GM19468 (cell line): ENCODE data around the gene KRTAP4-5.
A peak's percentile ranks its signal among the peaks of the same experiment; 100 is the strongest.
"Not testable (repeated sequence)": the region's sequence is repeated elsewhere in the genome, so short reads cannot be mapped to it uniquely, and the experiment has no call there.

Source experiments
- ATAC-seq: cut with Tn5 transposase; IDR thresholded peaks from one replicate; pipeline ENCODE4 v1.9.1; 2021; ENCODE audit warnings: mild to moderate bottlenecking, moderate library complexity, moderate number of reproducible peaks; ENCODE audit not compliant: unreplicated experiment; ENCODE audit errors: extremely low read depth

The KRTAP4-5 gene

GRCh38 chr17:41149652-41149985 lies at the start of gene KRTAP4-5:
Gene KRTAP4-5 (minus strand): TSS chr17:41149825. CDS start chr17:41149767, 58 bp downstream.
- ATAC-seq: no peak

GRCh38 chr17:41196068-41196467 lies 46.4 kb upstream of the KRTAP4-5 start:
- no peak for ATAC-seq

GRCh38 chr17:41190328-41190727 lies 40.7 kb upstream of the KRTAP4-5 start:
- ATAC-seq: no peak

- not testable (repeated sequence) for ATAC-seq
Observed at GRCh38 chr17:41189837-41190318, 40.3 kb upstream of the KRTAP4-5 start, which contains the start of gene KRTAP9-1. Gene KRTAP9-1 (plus strand): TSS chr17:41189887. CDS start chr17:41189887, 0 bp downstream.

GRCh38 chr17:41186872-41187271 lies 37.2 kb upstream of the KRTAP4-5 start:
- ATAC-seq: no peak

GRCh38 chr17:41185001-41185400 lies 35.4 kb upstream of the KRTAP4-5 start:
- ATAC-seq: no peak

DNA sequence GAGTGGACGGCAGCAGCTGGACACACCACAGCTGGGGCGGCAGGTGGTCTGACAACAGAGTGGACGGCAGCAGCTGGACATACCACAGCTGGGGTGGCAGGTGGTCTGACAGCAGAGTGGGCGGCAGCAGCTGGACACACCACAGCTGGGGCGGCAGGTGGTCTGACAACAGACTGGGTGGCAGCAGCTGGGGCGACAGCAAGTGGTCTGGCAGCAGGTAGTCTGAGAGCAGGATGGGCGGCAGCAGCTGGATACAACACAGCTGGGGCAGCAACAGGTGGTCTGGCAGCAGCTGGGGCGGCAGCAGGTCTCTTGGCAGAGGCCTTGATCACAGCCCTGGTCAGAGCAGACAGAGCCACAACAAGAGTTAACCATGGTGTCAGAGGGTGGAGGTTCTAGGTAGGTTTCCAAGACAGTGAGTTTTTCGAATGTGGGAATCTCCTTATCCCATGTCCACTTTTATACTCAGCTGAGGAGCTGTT lies 34.9 kb upstream of the KRTAP4-5 start, which contains the start of gene KRTAP4-1:
TSS of gene KRTAP4-1 (minus strand) at position 432 of the 482 bp plus-strand sequence. CDS start at position 375, 57 bp downstream.
- ATAC-seq: no peak

GRCh38 chr17:41178843-41179616 lies 29.4 kb upstream of the KRTAP4-5 start:
- ATAC-seq: no peak

DNA sequence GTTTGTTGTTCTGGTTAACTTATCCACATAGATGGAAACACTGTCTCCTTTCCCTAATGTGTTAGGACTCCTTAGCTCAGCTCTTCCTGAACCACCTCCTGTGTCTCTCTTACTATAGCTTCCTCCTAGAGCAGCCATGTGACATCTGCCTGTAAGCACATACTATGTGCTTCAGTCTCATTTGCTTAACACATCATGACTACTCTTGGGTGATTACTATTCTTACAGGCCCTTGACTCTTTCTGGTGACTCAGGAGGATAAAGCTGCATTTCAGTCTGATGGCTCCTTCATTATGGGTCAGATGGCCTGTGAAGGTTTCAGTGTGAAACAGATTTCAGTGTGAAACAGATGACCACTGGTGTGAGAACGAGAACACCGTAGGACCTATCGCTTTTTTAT lies 28.7 kb upstream of the KRTAP4-5 start:
- ATAC-seq: no peak

DNA sequence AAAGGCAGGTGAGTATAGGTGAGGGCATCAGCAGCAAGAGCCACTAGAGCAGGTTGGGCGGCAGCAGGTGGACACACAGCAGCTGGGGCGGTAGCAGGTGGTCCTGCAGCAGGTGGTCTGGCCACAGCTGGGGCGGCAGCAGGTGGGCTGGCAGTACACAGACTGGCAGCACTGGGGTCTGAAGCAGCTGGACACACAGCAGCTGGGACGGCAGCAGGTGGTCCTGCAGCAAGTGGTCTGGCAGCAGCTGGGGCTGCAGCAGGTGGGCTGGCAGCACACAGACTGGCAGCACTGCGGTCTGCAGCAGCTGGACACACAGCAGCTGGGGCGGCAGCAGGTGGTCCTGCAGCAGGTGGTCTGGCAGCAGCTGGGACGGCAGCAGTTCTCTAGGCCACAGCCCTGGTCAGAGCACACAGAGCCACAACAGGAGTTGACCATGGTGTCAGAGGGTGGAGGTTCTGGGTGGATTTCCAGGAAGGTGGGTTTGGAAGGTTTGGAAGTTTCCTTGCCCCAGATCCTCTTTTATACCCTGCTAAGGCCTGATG lies 28.2 kb upstream of the KRTAP4-5 start, which contains the start of gene KRTAP4-2:
TSS of gene KRTAP4-2 (minus strand) at position 495 of the 545 bp plus-strand sequence. CDS start at position 438, 57 bp downstream.
- no peak for ATAC-seq

GRCh38 chr17:41176744-41177387 lies 27.2 kb upstream of the KRTAP4-5 start:
- ATAC-seq: peak; percentile 14

DNA sequence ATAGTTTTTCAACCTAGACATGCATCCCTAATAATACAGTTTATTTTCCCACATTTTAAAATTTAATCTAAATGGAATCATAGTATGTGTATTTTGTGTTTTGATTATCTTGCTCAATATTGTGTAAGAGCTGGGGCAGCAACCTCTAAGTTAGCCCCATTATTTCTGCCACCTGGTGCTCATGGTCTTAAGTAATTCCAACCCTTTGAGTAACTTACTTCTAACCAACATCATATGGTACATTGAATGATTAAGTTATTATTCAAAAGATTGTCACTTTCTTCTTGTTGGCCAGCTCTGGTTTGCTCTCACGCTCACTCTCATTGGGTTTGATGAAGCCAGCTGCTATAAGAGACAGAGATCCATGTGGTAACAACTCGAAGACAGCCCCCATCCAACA lies 22.3 kb upstream of the KRTAP4-5 start:
- no peak for ATAC-seq

DNA sequence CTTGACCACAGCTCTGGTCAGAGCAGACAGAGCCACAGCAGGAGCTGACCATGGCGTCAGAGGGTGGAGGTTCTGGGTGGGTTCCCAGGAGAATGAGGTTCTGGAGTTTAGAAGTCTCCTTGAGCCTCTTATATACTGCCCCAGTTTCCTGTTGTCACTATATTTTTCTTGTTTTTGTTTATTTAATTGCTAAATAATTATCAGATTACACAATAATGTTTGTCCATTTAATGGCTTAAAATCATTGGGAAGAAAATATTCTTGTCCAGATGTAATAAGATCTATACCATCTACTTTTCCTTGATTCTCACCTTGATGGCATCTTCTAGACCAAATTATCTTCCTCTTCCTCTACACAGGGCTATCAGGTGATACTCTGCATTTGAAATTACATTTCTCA lies 18.5 kb upstream of the KRTAP4-5 start, which contains the start of gene KRTAP4-3:
TSS of gene KRTAP4-3 (minus strand) at position 101 of the 400 bp plus-strand sequence. CDS start at position 52, 49 bp downstream.
- ATAC-seq: no peak

DNA sequence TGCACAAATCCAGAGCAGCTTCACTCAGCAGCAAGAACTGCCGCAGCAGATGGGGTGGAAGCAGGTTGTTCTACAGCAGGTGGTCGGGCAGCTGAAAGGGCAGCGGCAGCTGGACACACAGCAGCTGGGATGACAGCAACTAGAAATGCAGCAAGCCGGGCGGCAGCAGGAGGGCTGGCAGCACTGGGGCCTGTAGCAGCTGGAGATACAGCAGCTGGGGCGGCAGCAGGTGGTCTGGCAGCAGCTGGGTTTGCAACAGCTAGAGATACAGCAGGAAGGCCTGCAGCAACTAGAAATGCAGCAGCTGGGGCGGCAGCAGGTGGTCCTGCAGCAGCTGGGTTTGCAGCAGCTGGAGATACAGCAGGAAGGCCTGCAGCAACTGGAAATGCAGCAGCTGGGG lies 17.9 kb upstream of the KRTAP4-5 start:
- no peak for ATAC-seq

GRCh38 chr17:41163828-41164227 lies 14.2 kb upstream of the KRTAP4-5 start:
- no peak for ATAC-seq

DNA sequence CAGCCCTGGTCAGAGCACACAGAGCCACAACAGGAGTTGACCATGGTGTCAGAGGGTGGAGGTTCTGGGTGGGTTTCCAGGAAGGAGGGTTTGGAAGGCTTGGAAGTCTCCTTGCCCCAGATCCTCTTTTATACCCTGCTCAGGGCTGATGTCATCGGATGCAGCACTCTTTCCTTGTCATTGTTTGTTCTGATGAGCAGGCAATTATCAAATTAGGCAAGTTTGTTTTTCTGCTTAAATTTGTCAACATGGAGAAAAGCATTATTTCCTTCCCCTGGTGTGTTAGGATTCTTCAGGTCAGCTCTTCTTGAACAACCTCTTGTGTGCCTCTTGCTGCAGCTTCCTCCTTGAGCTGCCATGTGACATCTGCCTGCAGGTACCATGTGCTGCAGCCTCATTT lies 11.0 kb upstream of the KRTAP4-5 start, which contains the start of gene KRTAP4-4:
TSS of gene KRTAP4-4 (minus strand) at position 101 of the 400 bp plus-strand sequence. CDS start at position 44, 57 bp downstream.
- ATAC-seq: no peak

GRCh38 chr17:41160190-41160589 lies 10.6 kb upstream of the KRTAP4-5 start:
- not testable (repeated sequence) for ATAC-seq

- no peak for ATAC-seq
Observed at GRCh38 chr17:41153856-41154255, 4.2 kb upstream of the KRTAP4-5 start.

DNA sequence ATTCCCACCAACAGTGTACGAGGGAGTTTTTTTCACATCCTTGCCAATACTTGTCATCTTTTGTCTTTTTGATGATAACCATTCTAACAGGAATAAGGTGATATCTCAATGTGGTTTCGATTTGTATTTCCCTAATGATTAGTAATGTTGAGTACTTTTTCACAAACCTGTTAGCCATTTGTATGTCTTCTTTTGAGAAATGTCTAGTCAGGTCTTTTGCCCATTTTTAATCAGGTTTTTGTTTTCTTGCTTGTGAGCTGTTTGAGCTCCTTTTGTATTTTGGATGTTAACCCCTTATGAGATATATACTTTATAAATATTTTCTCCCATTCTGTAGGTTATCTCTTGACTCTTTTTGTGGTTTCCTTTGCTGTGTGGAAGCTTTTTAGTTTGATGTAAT lies 1.9 kb upstream of the KRTAP4-5 start:
- no peak for ATAC-seq

- no peak for ATAC-seq
Observed at GRCh38 chr17:41150026-41150425, 401 bp upstream of the KRTAP4-5 start.
